ENCODE results near the gene TCF7L1. TPM values are rescaled to one million over a fixed set of nuclear protein-coding genes. Genes with fewer than 3 reads are reported as not detected.
"Not testable (repeated sequence)": the region's sequence is repeated elsewhere in the genome, so short reads cannot be mapped to it uniquely, and the experiment has no call there.

Gene TCF7L1
- total and polyA plus RNA-seq, 3 experiments from 2014 or later = 0.07 TPM; not detected in 2

DNA sequence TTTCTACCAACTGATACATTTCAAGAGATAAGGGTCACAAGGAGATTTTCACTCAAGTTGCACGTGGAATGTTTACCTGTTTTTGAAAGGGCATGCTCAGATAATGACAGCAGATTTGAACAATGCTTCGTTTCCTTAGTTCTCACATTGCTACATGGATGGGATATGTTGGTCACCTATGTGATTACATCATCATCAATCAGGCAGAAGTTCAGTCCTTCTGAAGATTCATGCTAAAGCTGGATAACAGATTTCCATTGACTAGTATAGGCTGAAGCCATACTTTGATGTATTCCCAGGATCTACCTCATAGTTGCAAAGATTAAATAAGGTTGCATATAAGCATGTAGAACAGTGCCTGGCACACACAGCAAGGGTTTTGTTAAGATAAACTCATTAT, 19.7 kb downstream of the TCF7L1 start:
- no peaks in the 10 kb centered on the region for H3K4me1 ChIP-seq (ENCODE audit: insufficient read depth, low read length)
- no peaks in the 10 kb centered on the region for H3K36me3 ChIP-seq (ENCODE audit: insufficient read depth, low read length)
- ChIA-PET POLR2A (no interaction called here), CTCF (no interaction called here)
- no peak overlapping the region for H3K27ac Mint-ChIP-seq
- no peaks in the 10 kb centered on the region for H3K36me3 Mint-ChIP-seq
- no peaks in the 10 kb centered on the region for H3K9me3 ChIP-seq (ENCODE audit: low read length)
- H3K27me3 ChIP-seq (ENCODE audit: insufficient read depth, low read length, poor library complexity, severe bottlenecking) = no peaks in the 10 kb centered on the region
- no peak overlapping the region for H3K27ac ChIP-seq (ENCODE audit: low read depth, low read length)
- H3K4me1 Mint-ChIP-seq = no peaks in the 10 kb centered on the region
- no peak overlapping the region for H3K4me3 ChIP-seq (ENCODE audit: low read length)
- no peak overlapping the region for H3K4me3 Mint-ChIP-seq
- H3K27me3 Mint-ChIP-seq = peaks cover 9 to 17% of the 10 kb centered on the region in 2 donors
- no peaks in the 10 kb centered on the region for H3K9me3 Mint-ChIP-seq
- DNase-seq = no peak

DNA sequence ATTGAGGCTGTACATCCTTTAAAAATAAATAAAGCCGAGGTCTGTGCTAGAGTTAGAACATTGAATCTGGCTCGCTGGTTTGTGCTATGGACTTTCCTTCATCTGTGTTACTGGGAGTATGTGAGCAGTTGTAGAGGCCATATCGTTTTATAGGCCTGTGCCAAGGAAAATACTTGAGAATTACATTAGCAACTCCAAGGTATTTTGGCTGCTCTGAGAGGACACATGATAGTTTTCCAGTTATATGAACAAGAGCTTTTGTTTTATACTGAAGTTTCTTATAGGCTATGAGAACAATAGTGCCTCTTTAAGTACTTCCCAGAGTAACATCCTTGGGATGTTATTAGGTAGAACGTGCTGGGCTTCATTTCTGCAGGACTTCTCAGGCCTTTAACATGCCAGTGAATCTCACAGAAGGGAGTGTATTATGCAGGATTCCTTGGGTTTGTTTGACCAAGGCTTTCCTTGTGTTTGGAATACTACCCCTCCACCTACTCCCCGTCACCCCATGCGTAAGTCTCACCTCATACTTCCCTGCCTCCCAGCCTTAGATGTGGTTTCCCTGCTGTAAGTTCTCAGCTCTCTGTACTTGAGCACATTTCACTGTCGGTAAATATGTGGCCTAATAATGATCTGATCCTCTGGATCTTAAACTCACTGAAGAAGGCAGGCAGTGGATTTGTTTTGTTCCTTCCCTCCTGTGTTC, 21.0 kb downstream of the TCF7L1 start:
- Histone ChIP-seq H3K4me1 (ENCODE audit: insufficient read depth, low read length) (no peaks in the 10 kb centered on the region), H3K4me3 (ENCODE audit: low read length) (no peak overlapping the region), H3K9me3 (ENCODE audit: low read length) (no peaks in the 10 kb centered on the region), H3K36me3 (ENCODE audit: insufficient read depth, low read length) (no peaks in the 10 kb centered on the region), H3K27me3 (ENCODE audit: insufficient read depth, low read length, poor library complexity, severe bottlenecking) (no peaks in the 10 kb centered on the region), H3K27ac (ENCODE audit: low read depth, low read length) (no peak overlapping the region)
- Mint-ChIP-seq H3K4me3 (no peak overlapping the region), H3K27ac (no peak overlapping the region), H3K36me3 (no peaks in the 10 kb centered on the region), H3K4me1 (no peaks in the 10 kb centered on the region), H3K9me3 (no peaks in the 10 kb centered on the region), H3K27me3 (peaks cover 6 to 21% of the 10 kb centered on the region in 2 donors)
- ChIA-PET POLR2A (no interaction called here), CTCF (interaction anchor here (1.2 kb wide), 1 partner anchor 33 kb away, joined by 3 read pairs; no protein-coding TSS in a partner anchor)
- no peak for DNase-seq

GRCh38 chr2:85155082-85155481, 21.9 kb downstream of the TCF7L1 start:
- H3K9me3 Mint-ChIP-seq; H3K27me3 ChIP-seq (ENCODE audit: insufficient read depth, low read length, poor library complexity, severe bottlenecking); H3K4me3 ChIP-seq (ENCODE audit: low read length); H3K36me3 Mint-ChIP-seq; H3K27ac ChIP-seq (ENCODE audit: low read depth, low read length); H3K4me1 Mint-ChIP-seq; H3K9me3 ChIP-seq (ENCODE audit: low read length); H3K4me3 Mint-ChIP-seq; POLR2A ChIA-PET; H3K36me3 ChIP-seq (ENCODE audit: insufficient read depth, low read length); H3K4me1 ChIP-seq (ENCODE audit: insufficient read depth, low read length); DNase-seq; H3K27ac Mint-ChIP-seq: not testable (repeated sequence)
- H3K27me3 Mint-ChIP-seq = peaks cover 6 to 21% of the 10 kb centered on the region in 2 donors
- CTCF ChIA-PET = interaction anchor here (1.2 kb wide), 1 partner anchor 34 kb away, joined by 3 read pairs; no protein-coding TSS in a partner anchor

DNA sequence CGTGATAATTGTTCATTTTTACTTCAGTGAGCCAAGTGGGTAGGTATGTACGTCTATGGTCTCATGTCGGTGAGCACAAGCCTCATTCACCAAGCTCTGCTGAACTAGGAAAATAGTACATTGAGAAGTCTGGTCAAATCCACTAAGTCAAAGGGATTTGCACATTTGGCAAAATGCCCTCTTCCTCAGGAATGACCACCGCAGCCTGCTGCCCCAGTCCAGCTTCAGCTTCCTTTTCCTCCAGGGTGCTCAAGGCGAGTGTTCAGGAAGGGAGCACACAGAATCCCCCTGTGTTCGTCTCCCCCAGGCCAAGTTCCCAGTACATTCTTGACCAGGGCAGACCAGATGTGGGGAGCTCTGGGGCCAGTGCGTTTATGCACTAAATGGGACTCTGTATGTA, 23.0 kb downstream of the TCF7L1 start:
- DNase-seq = no peak
- Histone ChIP-seq H3K27me3 (ENCODE audit: insufficient read depth, low read length, poor library complexity, severe bottlenecking) (no peaks in the 10 kb centered on the region), H3K4me1 (ENCODE audit: insufficient read depth, low read length) (no peaks in the 10 kb centered on the region), H3K36me3 (ENCODE audit: insufficient read depth, low read length) (no peaks in the 10 kb centered on the region), H3K4me3 (ENCODE audit: low read length) (no peak overlapping the region), H3K27ac (ENCODE audit: low read depth, low read length) (no peak overlapping the region), H3K9me3 (ENCODE audit: low read length) (no peaks in the 10 kb centered on the region)
- ChIA-PET CTCF (no interaction called here), POLR2A (no interaction called here)
- H3K27me3 Mint-ChIP-seq = peaks cover 8 to 25% of the 10 kb centered on the region in 2 donors
- no peak overlapping the region for H3K4me3 Mint-ChIP-seq
- H3K27ac Mint-ChIP-seq = peak overlapping the region in 1 of 8 donors; percentile 50
- H3K36me3 Mint-ChIP-seq = no peaks in the 10 kb centered on the region
- H3K4me1 Mint-ChIP-seq = no peaks in the 10 kb centered on the region
- no peaks in the 10 kb centered on the region for H3K9me3 Mint-ChIP-seq

DNA sequence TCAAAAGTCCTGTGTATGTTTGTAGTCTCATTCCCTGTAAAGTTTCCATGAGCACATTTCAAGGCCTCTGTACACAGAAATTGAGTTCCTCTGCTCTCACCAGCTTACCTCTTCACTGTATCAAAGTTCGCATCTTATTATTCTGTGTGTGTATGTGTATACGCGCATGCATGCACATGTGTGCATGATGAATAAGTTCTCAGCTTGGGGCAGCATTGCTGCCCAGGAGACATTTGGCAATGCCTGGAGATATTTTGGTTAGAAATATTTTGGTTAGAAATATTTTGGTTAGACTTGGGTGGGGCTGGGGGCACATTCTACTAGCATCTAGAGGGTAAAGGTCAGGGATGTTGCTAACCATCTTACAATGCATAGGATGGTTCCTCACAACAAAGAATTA, 23.4 kb downstream of the TCF7L1 start:
- POLR2A ChIA-PET = no interaction called here
- peaks cover 8 to 30% of the 10 kb centered on the region in 2 donors for H3K27me3 Mint-ChIP-seq

DNA sequence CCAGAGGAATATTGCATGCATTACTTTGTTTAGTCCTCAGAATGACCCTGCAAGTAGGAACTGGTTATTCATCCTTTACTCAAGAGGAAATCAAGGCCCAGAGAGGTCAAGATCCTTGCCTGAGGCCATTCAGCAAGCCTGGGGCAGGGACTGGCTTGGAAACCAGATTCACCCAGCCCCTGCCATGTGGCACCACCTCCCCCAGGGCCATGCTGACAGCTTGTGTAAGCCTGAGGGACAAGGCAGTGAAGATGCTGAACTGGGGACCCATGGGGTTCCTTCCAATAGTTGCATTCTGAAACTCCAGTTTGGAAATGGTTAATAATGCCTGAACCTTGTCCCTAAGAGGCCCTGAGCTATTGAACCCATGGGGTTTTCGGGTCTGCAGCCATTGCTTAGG, 24.2 kb downstream of the TCF7L1 start:
- Histone ChIP-seq H3K27me3 (ENCODE audit: insufficient read depth, low read length, poor library complexity, severe bottlenecking) (no peaks in the 10 kb centered on the region), H3K4me1 (ENCODE audit: insufficient read depth, low read length) (no peaks in the 10 kb centered on the region), H3K4me3 (ENCODE audit: low read length) (no peak overlapping the region), H3K36me3 (ENCODE audit: insufficient read depth, low read length) (no peaks in the 10 kb centered on the region), H3K27ac (ENCODE audit: low read depth, low read length) (no peak overlapping the region), H3K9me3 (ENCODE audit: low read length) (no peaks in the 10 kb centered on the region)
- no peaks in the 10 kb centered on the region for H3K9me3 Mint-ChIP-seq
- no peak for DNase-seq
- no peaks in the 10 kb centered on the region for H3K4me1 Mint-ChIP-seq
- H3K36me3 Mint-ChIP-seq = no peaks in the 10 kb centered on the region
- no peak overlapping the region for H3K27ac Mint-ChIP-seq
- ChIA-PET POLR2A (no interaction called here), CTCF (no interaction called here)
- H3K4me3 Mint-ChIP-seq = no peak overlapping the region
- peaks cover 9 to 32% of the 10 kb centered on the region in 2 donors for H3K27me3 Mint-ChIP-seq

More for the DNA sequence above, 23.4 kb downstream of the TCF7L1 start:
- H3K4me1 ChIP-seq (ENCODE audit: insufficient read depth, low read length) = no peaks in the 10 kb centered on the region
- H3K9me3 Mint-ChIP-seq = no peaks in the 10 kb centered on the region
- H3K4me3 ChIP-seq (ENCODE audit: low read length) = no peak overlapping the region
- no peaks in the 10 kb centered on the region for H3K4me1 Mint-ChIP-seq
- CTCF ChIA-PET = no interaction called here
- no peaks in the 10 kb centered on the region for H3K27me3 ChIP-seq (ENCODE audit: insufficient read depth, low read length, poor library complexity, severe bottlenecking)
- H3K36me3 ChIP-seq (ENCODE audit: insufficient read depth, low read length) = no peaks in the 10 kb centered on the region
- H3K4me3 Mint-ChIP-seq = no peak overlapping the region
- no peak overlapping the region for H3K27ac Mint-ChIP-seq
- H3K9me3 ChIP-seq (ENCODE audit: low read length) = no peaks in the 10 kb centered on the region
- H3K36me3 Mint-ChIP-seq = no peaks in the 10 kb centered on the region
- no peak for DNase-seq
- no peak overlapping the region for H3K27ac ChIP-seq (ENCODE audit: low read depth, low read length)

DNA sequence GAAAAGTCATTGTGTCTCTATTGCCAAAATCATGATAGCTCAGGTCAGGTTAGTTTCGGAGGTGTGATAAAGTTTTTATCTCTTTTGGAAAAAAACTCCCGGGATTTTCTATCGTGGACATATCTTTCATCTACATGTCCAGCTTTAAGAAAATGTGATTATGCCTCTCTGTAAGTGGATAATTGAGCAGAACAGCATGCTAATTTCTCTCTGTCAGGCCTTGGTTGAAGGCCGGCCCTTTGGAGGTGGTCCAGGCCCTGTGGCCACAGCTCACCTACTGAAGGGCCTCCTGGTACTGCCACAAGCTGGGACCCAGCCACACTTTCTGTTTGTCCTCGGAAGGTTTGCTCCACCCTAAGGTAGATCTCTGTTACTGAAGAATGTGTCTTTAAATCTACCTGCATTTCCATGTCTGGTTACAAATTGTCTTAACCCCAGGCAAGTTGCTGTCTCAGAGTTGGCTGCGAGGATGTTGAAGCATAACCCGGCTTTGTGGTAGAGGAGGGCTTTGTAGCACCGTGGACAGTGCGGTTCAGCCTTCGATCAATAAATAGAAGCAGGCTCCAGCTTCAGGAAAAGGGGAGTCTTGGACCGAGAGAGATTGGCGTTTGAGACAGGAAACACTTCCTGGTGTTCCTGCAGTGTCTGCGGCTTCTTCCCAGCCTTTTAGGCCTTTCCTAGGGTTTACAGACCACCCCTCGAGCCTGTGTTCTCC, 25.5 kb downstream of the TCF7L1 start:
- H3K9me3 ChIP-seq (ENCODE audit: low read length) = no peaks in the 10 kb centered on the region
- ChIA-PET POLR2A (no interaction called here), CTCF (no interaction called here)
- H3K27me3 ChIP-seq (ENCODE audit: insufficient read depth, low read length, poor library complexity, severe bottlenecking) = no peaks in the 10 kb centered on the region
- H3K4me1 ChIP-seq (ENCODE audit: insufficient read depth, low read length) = no peaks in the 10 kb centered on the region
- Mint-ChIP-seq H3K27ac (no peak overlapping the region), H3K27me3 (peaks cover 13 to 31% of the 10 kb centered on the region in 2 donors), H3K36me3 (no peaks in the 10 kb centered on the region), H3K4me3 (no peak overlapping the region), H3K4me1 (no peaks in the 10 kb centered on the region), H3K9me3 (no peaks in the 10 kb centered on the region)
- no peaks in the 10 kb centered on the region for H3K36me3 ChIP-seq (ENCODE audit: insufficient read depth, low read length)
- no peak overlapping the region for H3K27ac ChIP-seq (ENCODE audit: low read depth, low read length)
- DNase-seq = no peak
- no peak overlapping the region for H3K4me3 ChIP-seq (ENCODE audit: low read length)

DNA sequence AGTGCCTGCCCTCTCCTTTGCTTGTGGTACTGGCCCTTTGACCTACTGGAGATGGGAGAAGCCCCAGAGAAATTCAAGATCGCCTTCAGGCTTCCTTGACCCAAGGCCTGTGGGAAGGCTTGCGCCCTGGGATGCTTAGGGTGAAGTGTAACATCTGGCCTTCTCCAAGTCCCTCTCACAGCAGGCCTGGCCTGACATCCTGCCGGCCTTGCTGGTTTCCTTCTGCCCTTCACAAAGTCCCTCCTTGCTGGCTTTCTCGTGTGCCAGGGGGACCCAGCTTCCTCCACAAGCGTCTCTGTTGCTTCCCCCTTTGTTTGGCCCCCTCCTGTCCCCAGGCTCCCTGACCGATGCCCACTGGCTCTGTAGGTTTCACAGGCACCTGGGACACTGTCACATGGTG, 26.4 kb downstream of the TCF7L1 start:
- POLR2A ChIA-PET = no interaction called here
- no peaks in the 10 kb centered on the region for H3K9me3 ChIP-seq (ENCODE audit: low read length)
- Mint-ChIP-seq H3K27me3 (peaks cover 11 to 29% of the 10 kb centered on the region in 2 donors), H3K4me3 (no peak overlapping the region), H3K9me3 (no peaks in the 10 kb centered on the region), H3K4me1 (no peaks in the 10 kb centered on the region), H3K36me3 (no peaks in the 10 kb centered on the region), H3K27ac (peak overlapping the region in 2 of 8 donors; percentile 22 to 89)
- CTCF ChIA-PET = no interaction called here
- no peak overlapping the region for H3K27ac ChIP-seq (ENCODE audit: low read depth, low read length)
- no peaks in the 10 kb centered on the region for H3K36me3 ChIP-seq (ENCODE audit: insufficient read depth, low read length)
- no peaks in the 10 kb centered on the region for H3K27me3 ChIP-seq (ENCODE audit: insufficient read depth, low read length, poor library complexity, severe bottlenecking)
- H3K4me1 ChIP-seq (ENCODE audit: insufficient read depth, low read length) = no peaks in the 10 kb centered on the region
- H3K4me3 ChIP-seq (ENCODE audit: low read length) = no peak overlapping the region
- no peak for DNase-seq
